ENCODE results near the gene ADAM10.
"Not testable (repeated sequence)": the region's sequence is repeated elsewhere in the genome, so short reads cannot be mapped to it uniquely, and the experiment has no call there.

Gene ADAM10

GRCh38 chr15:58665672-58666071, 83.8 kb downstream of the ADAM10 start:
- DNase-seq, result no peak

DNA sequence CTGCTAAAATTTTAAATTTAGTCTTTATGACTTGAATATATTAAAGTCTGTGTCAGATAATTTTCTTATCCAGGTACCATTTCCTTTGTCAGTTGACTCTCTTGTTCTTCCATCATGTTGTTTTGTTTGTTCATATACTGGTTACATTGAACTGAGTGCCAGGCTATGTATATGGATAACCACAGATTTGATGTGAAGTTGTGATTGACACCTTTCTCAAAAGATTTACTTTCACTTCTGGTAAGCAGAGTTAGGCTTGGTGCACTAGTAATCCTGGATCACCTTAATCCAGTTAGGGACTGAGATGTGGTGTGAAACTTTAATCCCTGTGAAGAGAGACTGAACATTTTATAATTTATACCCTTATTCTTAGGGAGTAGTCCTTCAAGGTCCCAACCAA, 99.4 kb downstream of the ADAM10 start:
- DNase-seq, result no peak

DNA sequence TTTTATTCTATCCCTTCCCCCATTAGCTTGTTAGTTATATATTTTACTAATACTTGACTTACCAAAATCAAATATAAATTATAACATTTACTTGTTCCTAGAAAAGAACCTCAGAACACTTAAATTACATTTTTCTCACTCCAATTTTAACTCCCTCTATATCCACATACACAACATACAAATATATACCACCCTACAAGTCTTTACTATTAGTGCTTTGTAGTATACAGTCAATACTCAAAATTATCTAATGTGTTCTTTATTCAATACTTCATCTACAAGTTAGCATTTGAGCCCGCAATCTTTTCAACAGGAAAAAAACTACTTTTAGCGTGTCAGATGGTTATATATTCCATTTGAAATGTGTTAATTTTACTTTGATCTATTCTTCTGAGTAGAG, 100.3 kb downstream of the ADAM10 start:
- no peak for DNase-seq

DNA sequence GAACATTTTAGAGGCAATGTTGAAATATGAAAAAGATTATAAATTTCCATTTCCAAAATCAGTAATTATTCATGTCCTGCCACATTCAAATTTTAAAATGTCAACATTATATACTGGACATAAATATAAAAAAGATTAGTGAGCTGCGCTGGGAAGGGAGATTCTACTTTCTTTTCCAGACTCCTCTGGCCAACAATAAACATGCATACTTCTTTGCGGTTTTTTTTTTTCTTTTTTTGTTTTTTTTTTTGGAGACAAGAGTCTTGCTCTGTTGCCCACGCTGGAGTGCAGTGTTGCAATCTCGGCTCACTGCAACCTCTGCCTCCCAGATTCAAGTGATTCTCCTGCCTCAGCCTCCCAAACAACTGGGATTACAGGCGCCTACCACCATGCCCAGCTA, 105.5 kb downstream of the ADAM10 start:
- no peak for DNase-seq

DNA sequence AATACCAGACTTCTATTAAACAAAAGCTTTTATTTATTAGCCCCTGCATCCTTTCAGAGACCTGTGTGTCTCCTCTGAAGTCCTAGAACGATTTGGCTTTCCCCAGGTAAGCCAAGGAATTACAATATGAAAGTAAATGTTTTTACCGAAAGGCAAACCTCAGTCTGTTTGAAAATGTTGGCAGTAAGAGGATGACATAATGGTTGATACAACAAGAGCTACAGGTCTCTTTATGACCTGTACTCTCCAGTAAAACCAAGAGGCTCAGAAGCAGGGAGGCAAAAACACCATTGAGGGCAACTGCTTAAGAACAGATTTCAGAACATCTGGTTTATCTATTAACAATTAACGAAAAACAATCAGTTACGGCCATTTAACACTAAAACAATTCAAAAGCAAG, 107.8 kb downstream of the ADAM10 start:
- DNase-seq, result no peak

GRCh38 chr15:58639992-58640391, 109.5 kb downstream of the ADAM10 start:
- no peak for DNase-seq

DNA sequence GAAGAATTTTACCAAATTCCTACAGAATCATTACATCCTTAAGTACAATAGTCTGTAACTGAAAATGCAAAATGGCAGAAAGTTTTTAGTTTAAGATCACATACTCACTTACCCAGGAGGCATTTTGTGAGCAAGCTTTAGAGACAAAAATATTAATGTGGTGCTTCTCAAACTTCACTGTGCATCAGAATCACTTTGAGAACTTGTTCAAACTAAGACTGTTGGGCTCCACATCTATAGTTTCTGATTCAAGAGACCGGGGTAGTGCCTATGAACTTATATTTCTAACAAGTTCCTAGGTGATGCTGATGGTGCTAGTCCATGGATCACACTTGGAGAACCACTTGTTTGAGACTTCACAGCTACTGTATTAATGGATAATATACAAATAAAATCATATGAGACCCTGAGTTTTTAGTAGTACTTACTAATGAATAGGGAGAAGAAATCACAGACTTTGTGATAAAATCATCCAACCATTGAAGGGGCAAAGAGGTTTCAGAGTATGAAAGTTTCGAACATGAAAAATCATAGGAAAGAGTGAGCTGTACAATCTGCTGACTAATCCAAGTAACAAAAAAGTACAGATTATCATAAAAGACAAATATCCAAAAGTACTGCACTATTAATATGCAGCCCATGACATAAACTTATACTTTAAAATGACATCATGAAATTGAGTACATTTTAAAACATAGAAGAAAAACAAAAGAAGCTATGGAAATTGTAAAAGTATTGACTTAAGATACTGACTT, 110.3 kb downstream of the ADAM10 start:
- DNase-seq, result no peak

DNA sequence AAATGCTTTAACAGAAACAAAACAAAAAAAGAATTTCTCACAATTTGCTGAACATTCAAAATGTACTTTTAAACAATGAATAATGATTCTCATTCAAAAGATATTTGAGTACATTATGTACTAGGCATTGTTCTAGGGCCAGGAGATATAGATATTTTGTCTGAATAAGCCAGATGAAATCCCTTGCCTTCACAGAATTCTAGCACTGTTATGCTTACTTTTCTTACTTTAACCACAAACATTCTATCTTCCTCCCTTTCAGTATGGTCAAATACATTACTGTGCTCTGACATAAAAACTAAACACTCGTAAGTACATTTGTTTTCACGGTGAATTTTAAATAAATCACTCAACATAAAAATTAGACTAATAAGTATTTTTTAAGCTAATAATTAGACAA, 116.7 kb downstream of the ADAM10 start:
- no peak for DNase-seq

- no peak for DNase-seq
These were observed 118.2 kb downstream of the ADAM10 start for GRCh38 chr15:58631319-58631718.

GRCh38 chr15:58629625-58630024, 119.9 kb downstream of the ADAM10 start:
- no peak for DNase-seq

DNA sequence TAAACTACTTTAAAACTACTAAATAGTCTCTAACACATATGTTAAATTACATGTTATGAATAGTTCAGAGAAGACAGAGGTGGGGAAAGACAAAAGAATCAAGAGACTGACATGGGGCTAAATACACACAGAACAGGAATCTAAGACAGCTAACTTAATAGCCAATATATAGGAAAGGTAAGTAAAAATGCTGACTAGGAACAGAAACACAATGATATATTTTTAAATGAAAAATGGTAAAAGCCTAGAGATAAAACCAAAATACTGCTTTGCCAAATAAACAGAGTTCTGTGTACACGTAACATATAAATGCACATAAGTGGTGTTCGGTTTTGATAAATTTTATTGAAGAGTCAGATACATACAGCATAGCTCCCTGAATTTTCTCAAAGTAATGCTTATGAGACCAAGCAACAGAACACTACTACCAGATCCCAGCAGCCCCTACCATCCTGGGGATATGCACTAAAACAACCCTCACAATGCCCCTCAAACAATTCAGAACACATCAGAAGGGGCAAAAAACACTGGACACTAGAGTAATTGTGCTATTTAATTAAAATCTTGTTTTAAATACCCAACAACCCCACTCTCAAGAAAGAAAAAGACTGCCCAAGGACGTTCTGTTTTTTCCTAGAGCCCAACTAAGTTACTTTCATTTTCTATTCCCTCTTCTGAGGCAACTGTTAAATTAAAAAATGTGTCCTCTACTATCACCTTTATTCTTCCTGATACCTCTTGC, 121.1 kb downstream of the ADAM10 start:
- DNase-seq, result no peak

DNA sequence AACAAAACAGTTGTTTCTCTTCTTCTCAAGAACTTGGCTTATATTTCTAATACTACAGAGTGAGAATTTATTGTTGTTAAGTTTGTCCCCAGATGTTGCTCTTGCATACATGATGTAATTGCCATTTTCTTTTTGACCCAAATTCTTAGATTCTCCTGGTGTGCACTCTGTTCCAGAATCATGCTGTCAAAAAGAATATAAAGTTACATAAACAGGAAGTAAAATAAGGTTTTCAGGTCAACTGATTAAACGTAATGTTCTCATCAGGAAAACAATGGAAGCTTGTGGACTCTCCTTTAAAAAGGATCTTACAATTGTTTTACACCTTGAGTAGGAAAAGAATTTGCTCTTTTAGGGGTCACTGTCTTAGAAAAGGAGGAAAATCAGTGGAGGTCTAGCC, 121.8 kb downstream of the ADAM10 start:
- DNase-seq, result no peak

DNA sequence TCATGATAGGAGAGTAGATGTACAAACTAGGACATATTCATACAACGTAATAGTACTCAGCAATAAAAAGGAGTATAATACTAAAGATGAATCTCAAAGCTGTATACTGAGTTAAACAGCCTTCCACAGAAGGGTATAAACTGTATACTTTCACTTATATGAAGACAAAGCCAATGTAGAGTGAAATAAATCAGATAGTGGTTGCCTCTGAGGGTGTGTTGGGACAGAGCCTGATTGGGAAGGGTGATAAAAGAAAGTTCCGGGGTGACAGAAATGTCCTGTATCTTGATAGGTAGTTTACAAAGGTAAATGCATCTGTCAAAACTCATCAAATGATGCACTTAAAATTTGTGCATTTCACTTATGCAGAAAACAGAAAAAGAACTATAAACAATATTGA, 122.5 kb downstream of the ADAM10 start:
- no peak for DNase-seq

DNA sequence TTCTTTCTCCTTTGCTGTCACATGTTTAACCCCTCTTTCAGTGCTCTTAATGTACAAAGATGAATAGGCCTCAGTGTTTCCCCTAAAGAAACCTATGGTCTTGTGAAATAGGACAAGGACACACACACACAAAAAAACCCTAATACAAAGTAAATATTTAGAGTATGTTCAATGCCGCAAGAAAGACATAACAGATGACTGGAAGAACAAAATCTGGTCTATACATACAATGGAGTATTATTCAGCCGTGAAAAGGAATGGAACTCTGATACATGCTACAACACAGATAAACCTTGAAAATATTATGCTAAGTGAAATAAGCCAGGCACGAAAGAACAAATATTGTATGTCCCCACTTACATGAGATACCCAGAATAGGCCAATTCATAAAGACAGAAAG, 123.1 kb downstream of the ADAM10 start:
- no peak for DNase-seq

DNA sequence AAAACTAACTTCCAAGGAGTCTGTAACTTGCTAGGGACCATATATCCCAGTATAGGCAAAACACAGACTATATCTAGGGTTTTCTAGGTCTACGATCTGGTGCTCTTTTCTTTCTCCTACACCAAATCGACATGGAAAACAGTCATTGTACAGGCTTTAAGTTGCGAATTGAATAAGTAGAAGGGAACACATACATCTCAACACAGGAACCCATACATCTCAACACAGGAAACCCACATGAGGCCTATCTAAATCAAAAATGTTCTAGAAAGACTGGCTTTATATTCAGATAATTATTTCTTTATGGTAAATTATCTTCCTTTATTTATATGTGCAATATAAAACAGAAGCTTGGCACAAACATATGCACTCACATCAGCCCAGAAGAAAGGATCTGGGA, 126.6 kb downstream of the ADAM10 start:
- no peak for DNase-seq

DNA sequence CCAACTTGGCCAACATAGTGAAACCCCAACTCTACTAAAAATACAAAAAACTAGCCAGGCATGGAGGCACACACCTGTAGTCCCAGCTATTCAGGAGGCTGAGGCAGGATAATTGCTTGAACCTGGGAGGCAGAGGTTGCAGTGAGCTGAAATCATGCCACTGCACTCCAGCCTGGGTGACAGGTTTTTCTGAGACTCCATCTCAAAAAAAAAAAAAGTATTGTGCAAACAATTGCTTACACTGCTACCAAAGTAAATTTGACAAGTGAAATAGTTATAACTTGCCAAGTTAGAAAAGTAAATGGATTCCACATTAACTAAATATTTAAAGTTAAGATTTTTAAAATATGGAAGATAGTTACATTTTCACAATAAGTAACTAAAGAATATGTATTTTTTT, 129.2 kb downstream of the ADAM10 start:
- not testable (repeated sequence) for DNase-seq

DNA sequence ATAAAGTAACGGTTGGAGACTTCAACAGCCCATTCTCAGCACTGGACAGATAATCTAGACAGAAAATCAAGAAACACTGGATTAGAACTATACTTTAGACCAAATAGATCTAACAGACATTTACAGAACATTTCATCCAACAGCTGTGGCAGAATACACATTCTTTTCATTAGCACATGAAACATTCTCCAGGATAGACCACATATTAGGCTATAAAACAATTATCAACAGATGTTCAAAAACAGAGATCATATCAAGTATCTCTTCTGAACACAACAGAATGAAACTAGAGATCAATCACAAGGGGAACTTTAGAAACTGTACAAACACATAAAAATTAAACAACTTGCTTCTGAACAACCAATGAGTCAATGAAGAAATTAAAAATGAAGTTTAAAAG, 133.3 kb downstream of the ADAM10 start:
- DNase-seq, result no peak

DNA sequence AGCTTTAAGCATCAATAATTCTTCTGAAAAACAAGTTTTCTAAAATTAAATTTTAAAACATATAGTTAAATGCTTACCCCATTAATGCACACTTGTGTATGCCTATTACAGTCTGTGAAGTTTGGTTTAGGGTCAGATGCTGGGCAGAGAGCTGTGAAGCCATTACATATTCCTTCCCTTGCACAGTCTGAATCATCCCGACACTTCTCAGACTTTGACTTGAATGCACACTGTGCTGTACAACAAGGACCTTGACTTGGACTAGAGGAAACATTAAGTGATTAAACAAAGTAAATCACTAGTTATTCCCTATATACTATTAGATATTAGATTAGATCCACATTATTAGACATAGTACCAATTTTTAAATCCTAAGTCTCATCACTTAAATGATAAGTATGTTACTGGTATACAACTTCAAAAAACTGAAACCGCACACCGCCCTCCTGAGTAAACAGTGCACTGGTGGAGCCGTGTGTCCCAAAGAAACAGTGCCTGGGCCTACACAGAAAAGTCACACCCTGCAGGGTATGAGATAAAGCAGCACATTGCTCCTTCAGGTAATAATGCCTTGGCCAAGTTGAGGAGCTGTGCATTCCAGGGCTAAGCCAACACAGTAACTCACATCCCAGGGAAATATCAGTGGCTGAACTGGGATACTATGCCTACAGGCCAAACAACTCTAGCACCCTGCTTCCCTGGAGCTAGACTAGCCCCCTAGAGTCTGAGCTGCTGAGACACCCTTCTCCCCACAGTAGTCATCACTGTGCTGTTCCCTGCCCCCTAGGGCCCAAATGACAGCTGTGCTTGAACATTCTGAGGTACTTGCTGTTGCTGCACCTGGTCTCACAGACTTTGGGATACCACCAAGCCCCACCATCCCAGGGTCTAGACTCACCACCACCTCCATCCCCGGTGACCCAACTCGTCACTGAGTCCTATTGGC, 137.5 kb downstream of the ADAM10 start:
- DNase-seq, result no peak

DNA sequence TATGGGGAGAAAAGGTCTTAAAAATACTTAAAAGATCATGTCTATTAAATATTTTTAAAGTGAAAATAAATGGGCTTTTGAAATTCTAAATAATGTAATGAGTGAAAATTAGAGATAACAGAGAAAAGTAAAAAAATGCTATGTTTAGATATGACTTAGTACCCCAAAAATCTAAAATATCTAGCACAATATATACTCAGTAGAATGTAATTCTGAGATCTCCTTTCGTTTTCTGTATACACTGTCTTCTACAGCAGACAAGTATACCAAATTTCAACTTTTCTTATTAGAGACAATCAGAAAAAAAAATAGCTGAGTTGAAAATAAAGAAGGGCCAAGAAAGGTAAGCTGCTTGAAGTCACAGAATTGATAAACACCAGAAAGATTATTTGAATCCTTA, 140.8 kb downstream of the ADAM10 start:
- DNase-seq, result no peak

DNA sequence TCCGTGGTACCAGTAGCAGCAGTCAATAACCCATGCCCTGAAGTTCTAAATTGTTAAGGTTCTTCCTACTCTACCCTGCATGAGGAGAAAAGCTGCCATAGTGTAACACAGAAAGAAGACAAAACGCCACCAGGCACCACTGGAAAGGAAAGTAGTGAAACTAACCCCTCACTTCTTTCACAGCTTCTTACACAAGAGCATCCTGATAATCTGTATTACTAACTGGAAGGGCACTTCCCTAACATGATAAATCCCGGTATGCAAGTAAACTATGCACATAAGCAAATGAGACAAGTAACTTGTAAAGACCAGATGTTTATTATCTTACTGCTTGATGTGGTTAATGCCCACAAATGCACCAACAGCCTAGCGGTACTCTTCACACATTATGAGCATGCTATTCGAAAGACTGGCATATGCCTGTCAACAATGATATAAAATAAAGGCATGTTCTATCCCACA, 141.3 kb downstream of the ADAM10 start:
- DNase-seq, result no peak

- DNase-seq, result no peak
These were observed 142.9 kb downstream of the ADAM10 start for GRCh38 chr15:58606577-58607080.

DNA sequence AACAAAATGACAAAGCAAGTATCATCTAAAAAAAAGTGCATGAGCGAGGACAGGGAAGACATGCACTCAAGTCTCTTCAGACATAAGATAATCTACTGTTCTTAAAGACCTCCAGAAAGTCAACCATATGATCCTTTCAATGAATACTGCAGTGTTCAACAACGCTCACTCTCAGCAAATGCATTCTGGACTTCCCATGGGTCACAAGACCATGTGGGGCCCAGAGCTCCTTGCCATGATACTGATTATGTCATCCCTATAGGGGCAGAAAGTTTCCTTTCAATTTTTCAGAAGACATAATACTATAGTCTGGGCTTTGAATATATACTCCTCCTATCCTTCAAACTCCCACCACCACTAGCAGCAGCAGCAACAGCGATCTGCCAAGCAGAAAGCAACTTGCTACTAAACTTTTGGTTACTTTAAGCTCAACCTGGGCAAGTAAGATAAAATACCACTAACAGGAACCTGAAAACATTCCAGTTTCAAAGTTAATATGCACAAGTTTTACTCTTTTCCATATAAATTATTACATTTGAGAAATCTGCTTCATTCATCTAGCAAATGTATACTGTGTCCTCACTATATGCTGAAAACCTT, 143.5 kb downstream of the ADAM10 start:
- DNase-seq, result no peak

- no peak for DNase-seq
These were observed 145.0 kb downstream of the ADAM10 start for GRCh38 chr15:58604455-58604923.
